ENCODE data around the gene UMAD1. TPM values are rescaled to one million over a fixed set of nuclear protein-coding genes. Genes with fewer than 3 reads are reported as not detected.

The UMAD1 gene
- total and polyA plus RNA-seq, 2 experiments from 2014 or later, result 8.4 to 12.4 TPM

GRCh38 chr7:7681191-7681935 is 40.8 kb downstream of the UMAD1 start:
- Mint-ChIP-seq H3K27ac (no peak overlapping the region), H3K9me3 (peaks cover 4% of the 10 kb centered on the region; the same call in 1 of the 3 replicates), H3K36me3 (ENCODE audit: low read depth) (peaks cover 9% of the 10 kb centered on the region; the same call in 2 of the 3 replicates), H3K4me3 (no peak overlapping the region), H3K4me1 (peaks cover 11% of the 10 kb centered on the region; the same call in 1 of the 3 replicates), H3K27me3 (ENCODE audit: insufficient read depth, low read depth, poor library complexity) (no peaks in the 10 kb centered on the region)
- H3K36me3 ChIP-seq (ENCODE audit: insufficient read depth), result no peaks in the 10 kb centered on the region
- no peaks in the 10 kb centered on the region for H3K79me2 ChIP-seq (replicated peaks; ENCODE audit: insufficient read depth)
- no peaks in the 10 kb centered on the region for H3K27me3 ChIP-seq (ENCODE audit: insufficient read depth)
- no peaks in the 10 kb centered on the region for H3K9me2 ChIP-seq (ENCODE audit: insufficient read depth)
- H3K4me2 ChIP-seq, result no peak overlapping the region
- no peak overlapping the region for H2AFZ ChIP-seq
- no peaks in the 10 kb centered on the region for H3K4me1 ChIP-seq (ENCODE audit: insufficient read depth)
- ATAC-seq (peak; percentile 46; the same call in 1 of the 3 replicates), DNase-seq (ENCODE audit: low spot score) (peak; percentile 71)
- no peak for TF ChIP-seq JUNB (IDR thresholded peaks at IDR 0.05; ENCODE audit: unreplicated experiment)
- TF ChIP-seq ZNF331 (CRISPR knock-in tag; IDR thresholded peaks at IDR 0.05; ENCODE audit: low read depth), result no peak
- peak; percentile 56 to 66 for TF ChIP-seq CTCF (conservative IDR thresholded peaks at IDR 0.05; ENCODE audit: low read depth in 2 of 2)
- H3F3A ChIP-seq (replicated peaks; ENCODE audit: low read depth), result no peaks in the 10 kb centered on the region
- H3K27ac ChIP-seq (ENCODE audit: low read depth), result no peak overlapping the region; the same call in 1 of the 2 replicates
- no peak overlapping the region for H3K4me3 ChIP-seq
- H4K20me1 ChIP-seq (replicated peaks; ENCODE audit: insufficient read depth), result no peaks in the 10 kb centered on the region

- no peak overlapping the region for H3K4me3 ChIP-seq
- Mint-ChIP-seq H3K9me3 (peaks cover 4% of the 10 kb centered on the region; the same call in 1 of the 3 replicates), H3K27ac (no peak overlapping the region), H3K27me3 (ENCODE audit: insufficient read depth, low read depth, poor library complexity) (no peaks in the 10 kb centered on the region), H3K4me3 (no peak overlapping the region), H3K36me3 (ENCODE audit: low read depth) (peaks cover 9% of the 10 kb centered on the region; the same call in 2 of the 3 replicates), H3K4me1 (peaks cover 11% of the 10 kb centered on the region; the same call in 1 of the 3 replicates)
- no peaks in the 10 kb centered on the region for H3K9me2 ChIP-seq (ENCODE audit: insufficient read depth)
- no peak overlapping the region for H3K4me2 ChIP-seq
- no peak overlapping the region for H2AFZ ChIP-seq
- no peaks in the 10 kb centered on the region for H4K20me1 ChIP-seq (replicated peaks; ENCODE audit: insufficient read depth)
- no peaks in the 10 kb centered on the region for H3F3A ChIP-seq (replicated peaks; ENCODE audit: low read depth)
- ATAC-seq (no peak), DNase-seq (ENCODE audit: low spot score) (no peak)
- no peaks in the 10 kb centered on the region for H3K27me3 ChIP-seq (ENCODE audit: insufficient read depth)
- no peaks in the 10 kb centered on the region for H3K79me2 ChIP-seq (replicated peaks; ENCODE audit: insufficient read depth)
- no peaks in the 10 kb centered on the region for H3K36me3 ChIP-seq (ENCODE audit: insufficient read depth)
- H3K4me1 ChIP-seq (ENCODE audit: insufficient read depth), result no peaks in the 10 kb centered on the region
- H3K27ac ChIP-seq (ENCODE audit: low read depth), result no peak overlapping the region
- TF ChIP-seq ETS1 (IDR thresholded peaks at IDR 0.05) (no peak), EZH2phosphoT487 (IDR thresholded peaks at IDR 0.05; ENCODE audit: unreplicated experiment) (no peak), EZH2 (IDR thresholded peaks at IDR 0.05; ENCODE audit: low read depth, unreplicated experiment) (no peak), REST (IDR thresholded peaks at IDR 0.05; ENCODE audit: unreplicated experiment) (no peak), CREB1 (CRISPR knock-in tag; IDR thresholded peaks at IDR 0.05; ENCODE audit: low read depth) (no peak)
Measured at GRCh38 chr7:7681936-7682329, 41.4 kb downstream of the UMAD1 start.
